DND-41 (cell line): ENCODE results near the gene DDIT3.

Experiments
- EZH2 ChIP-seq: IDR thresholded peaks from 3 replicates; pipeline ENCODE4 v1.6.1; 2012; ENCODE audit warnings: borderline replicate concordance, low read depth, mild to moderate bottlenecking, moderate library complexity, low read length, inconsistent platforms; ENCODE audit not compliant: severe bottlenecking
- TF ChIP-seq, protein P1 (sequence below): IDR thresholded peaks from 2 replicates; pipeline ENCODE4 v1.5.1; 2012; ENCODE audit warnings: borderline replicate concordance, low read length, moderate library complexity, mild to moderate bottlenecking; ENCODE audit not compliant: poor library complexity, severe bottlenecking; ENCODE audit errors: extremely low read depth

DNA sequence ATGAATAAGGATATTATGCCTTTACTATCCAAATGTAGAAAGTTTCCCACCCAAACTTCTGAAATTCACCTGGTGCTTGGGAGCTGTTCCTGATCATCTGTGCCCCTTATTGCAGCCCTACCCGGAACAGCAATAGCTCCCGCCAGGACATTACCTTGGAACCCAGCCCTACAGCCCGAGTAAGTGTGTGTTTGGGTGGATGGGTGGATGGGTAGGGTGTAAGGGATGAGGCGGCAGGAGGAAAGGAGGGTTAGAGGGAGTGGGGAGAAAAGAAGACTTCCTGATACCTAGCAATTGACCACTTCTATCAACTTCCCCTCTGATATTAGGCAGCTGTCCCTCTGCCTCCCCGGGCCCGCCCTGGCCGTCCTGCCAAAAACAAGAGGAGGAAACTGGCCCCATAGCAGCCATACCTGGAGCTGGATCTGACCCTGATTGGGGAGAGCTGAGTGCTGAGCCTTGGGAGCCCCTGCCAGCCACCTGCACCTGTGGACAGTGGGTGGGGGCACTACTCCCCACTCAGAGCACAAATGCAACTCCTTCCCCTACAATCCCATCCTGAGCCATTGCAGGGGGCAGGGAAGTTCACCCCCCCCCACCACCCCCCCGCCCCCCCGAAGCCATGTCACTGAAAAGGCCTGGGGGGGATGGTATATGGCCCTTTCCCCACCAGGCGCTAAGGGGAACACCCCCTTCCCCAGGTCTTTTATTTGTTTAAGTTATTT is 8.7 kb upstream of the DDIT3 start:
- no peak for TF ChIP-seq EZH2
- TF ChIP-seq, protein P1, sequence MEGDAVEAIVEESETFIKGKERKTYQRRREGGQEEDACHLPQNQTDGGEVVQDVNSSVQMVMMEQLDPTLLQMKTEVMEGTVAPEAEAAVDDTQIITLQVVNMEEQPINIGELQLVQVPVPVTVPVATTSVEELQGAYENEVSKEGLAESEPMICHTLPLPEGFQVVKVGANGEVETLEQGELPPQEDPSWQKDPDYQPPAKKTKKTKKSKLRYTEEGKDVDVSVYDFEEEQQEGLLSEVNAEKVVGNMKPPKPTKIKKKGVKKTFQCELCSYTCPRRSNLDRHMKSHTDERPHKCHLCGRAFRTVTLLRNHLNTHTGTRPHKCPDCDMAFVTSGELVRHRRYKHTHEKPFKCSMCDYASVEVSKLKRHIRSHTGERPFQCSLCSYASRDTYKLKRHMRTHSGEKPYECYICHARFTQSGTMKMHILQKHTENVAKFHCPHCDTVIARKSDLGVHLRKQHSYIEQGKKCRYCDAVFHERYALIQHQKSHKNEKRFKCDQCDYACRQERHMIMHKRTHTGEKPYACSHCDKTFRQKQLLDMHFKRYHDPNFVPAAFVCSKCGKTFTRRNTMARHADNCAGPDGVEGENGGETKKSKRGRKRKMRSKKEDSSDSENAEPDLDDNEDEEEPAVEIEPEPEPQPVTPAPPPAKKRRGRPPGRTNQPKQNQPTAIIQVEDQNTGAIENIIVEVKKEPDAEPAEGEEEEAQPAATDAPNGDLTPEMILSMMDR: no peak
